GM19438 (cell line): ENCODE data around the gene THADA.
A peak's percentile ranks its signal among the peaks of the same experiment; 100 is the strongest.
"Not testable (repeated sequence)": the region's sequence is repeated elsewhere in the genome, so short reads cannot be mapped to it uniquely, and the experiment has no call there.

Source experiments
- ATAC-seq: cut with Tn5 transposase; IDR thresholded peaks from one replicate; pipeline ENCODE4 v1.9.1; 2021; ENCODE audit warnings: low read depth; ENCODE audit not compliant: unreplicated experiment

THADA gene

GRCh38 chr2:43448822-43449110 lies 147.1 kb downstream of the THADA start:
- ATAC-seq: no peak

- ATAC-seq: no peak
Measured at GRCh38 chr2:43448011-43448821, 147.6 kb downstream of the THADA start.

- not testable (repeated sequence) for ATAC-seq
Measured at GRCh38 chr2:43446755-43447154, 149.1 kb downstream of the THADA start.

- ATAC-seq: no peak
Measured at GRCh38 chr2:43445781-43446180, 150.1 kb downstream of the THADA start.

GRCh38 chr2:43444989-43445645 lies 150.7 kb downstream of the THADA start:
- ATAC-seq: no peak

- ATAC-seq: no peak
Measured at GRCh38 chr2:43443282-43443681, 152.6 kb downstream of the THADA start.

- ATAC-seq: no peak
Measured at GRCh38 chr2:43441195-43441594, 154.6 kb downstream of the THADA start.

- no peak for ATAC-seq
Measured at GRCh38 chr2:43438858-43439655, 156.8 kb downstream of the THADA start.

GRCh38 chr2:43438342-43438741 lies 157.5 kb downstream of the THADA start:
- no peak for ATAC-seq

GRCh38 chr2:43437363-43437762 lies 158.5 kb downstream of the THADA start:
- no peak for ATAC-seq

- no peak for ATAC-seq
Measured at GRCh38 chr2:43436431-43436830, 159.4 kb downstream of the THADA start.

GRCh38 chr2:43435746-43436145 lies 160.1 kb downstream of the THADA start:
- no peak for ATAC-seq

GRCh38 chr2:43430489-43430888 lies 165.3 kb downstream of the THADA start:
- no peak for ATAC-seq

GRCh38 chr2:43429369-43429768 lies 166.5 kb downstream of the THADA start:
- no peak for ATAC-seq

- ATAC-seq: no peak
Measured at GRCh38 chr2:43427032-43427424, 168.8 kb downstream of the THADA start.

GRCh38 chr2:43426305-43427031 lies 169.4 kb downstream of the THADA start:
- peak; percentile 88 for ATAC-seq

GRCh38 chr2:43425659-43426058 lies 170.2 kb downstream of the THADA start:
- ATAC-seq: no peak

GRCh38 chr2:43424262-43425207 lies 171.3 kb downstream of the THADA start:
- ATAC-seq: no peak

GRCh38 chr2:43423941-43424261 lies 171.9 kb downstream of the THADA start:
- no peak for ATAC-seq

GRCh38 chr2:43421194-43421593 lies 174.6 kb downstream of the THADA start:
- ATAC-seq: no peak
